Peyer's patch (tissue), 4 donors: ENCODE results near the gene ZMAT5.

Experiments used
- CTCF ChIP-seq, 6 experiments: fragments of 450-650 bp in 4 of 6; fragments of 200-600 bp in 2 of 6; sonication (generic) in 1 of 6; IDR thresholded peaks; one replicate each; pipeline ENCODE4 v1.5.1; 2017 to 2019; ENCODE audit warnings: antibody characterized with exemption in 6 of 6, mild to moderate bottlenecking in 3 of 6, moderate library complexity in 1 of 6
- POLR2A ChIP-seq, 2 donors: fragments of 450-650 bp; IDR thresholded peaks; one replicate each; pipeline ENCODE4 v1.5.1; 2017; ENCODE audit warnings: antibody characterized with exemption in 2 of 2, mild to moderate bottlenecking in 2 of 2, moderate library complexity in 2 of 2

- TF ChIP-seq CTCF (IDR thresholded peaks at IDR 0.05) = no peak
- TF ChIP-seq POLR2A (IDR thresholded peaks at IDR 0.05) = no peak
Observed at GRCh38 chr22:29801153-29801552, 34.3 kb upstream of the ZMAT5 start.
